ENCODE results near the gene RAE1.

Gene RAE1

DNA sequence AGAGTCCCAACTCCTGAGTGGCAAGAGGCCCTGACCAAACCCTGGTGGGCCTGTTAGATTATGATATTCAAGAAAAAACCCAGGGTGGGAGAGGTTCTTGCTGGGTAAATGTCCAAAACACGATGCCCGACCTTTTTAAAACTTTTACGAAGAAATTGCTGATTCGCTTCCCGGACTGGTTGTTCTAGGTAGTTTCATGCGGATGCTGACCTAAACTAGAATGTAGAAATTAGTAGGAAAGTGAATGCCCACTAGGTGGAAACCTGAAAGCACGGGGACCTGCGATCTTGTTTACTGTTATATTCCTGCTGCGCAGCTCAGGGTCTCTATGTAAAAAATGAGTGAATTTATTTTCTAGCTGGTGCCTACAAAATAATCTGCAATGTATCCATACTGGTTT is 2.3 kb downstream of the RAE1 start:
- DNase-seq: no peak
- in situ Hi-C loops (cut with HindIII; ENCODE audit: low pct_ligation_motif_present, low pct_unique_long_range_greater_than_20kb, low sequenced_read_pairs): no loop called here

DNA sequence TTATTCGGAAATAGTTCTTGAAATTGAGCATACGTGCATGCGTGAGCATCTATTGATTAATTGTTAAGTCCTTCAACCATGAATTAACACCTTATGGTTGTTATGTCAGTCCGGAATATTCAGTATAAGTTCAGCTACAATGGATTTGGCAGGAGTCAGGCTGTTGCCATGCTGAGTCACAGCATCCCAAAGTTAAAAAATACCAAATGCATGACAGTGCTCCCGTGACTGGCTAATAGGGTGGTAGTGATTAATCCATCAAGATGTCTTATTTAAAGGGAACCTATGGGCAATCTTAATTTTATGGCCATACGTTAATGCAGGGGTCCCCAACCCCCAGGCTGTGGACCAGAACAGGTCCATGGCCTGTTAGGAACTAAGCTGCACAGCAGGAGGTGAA is 10.5 kb downstream of the RAE1 start:
- peak; percentile 41 for DNase-seq
- in situ Hi-C loops (cut with HindIII; ENCODE audit: low pct_ligation_motif_present, low pct_unique_long_range_greater_than_20kb, low sequenced_read_pairs): no loop called here

DNA sequence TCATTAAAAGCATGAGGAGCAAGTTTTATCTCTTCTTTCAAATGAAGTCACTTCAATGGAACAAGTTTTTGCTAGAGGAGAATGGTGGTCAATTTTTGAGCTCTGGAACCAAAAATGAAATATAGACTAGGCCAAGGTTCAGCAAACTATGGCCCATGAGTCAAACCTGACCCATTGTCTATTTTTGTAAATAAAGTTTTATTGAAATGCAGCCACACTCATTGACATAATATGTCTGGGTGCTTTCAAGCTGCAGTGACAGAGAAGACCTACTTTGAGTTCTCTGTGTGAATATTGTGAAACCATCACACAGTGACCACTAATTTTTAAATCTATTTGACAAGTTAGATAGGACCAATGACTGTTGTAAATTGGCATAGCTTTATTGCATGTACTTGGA is 13.4 kb downstream of the RAE1 start:
- no peak for DNase-seq
- in situ Hi-C loops (cut with HindIII; ENCODE audit: low pct_ligation_motif_present, low pct_unique_long_range_greater_than_20kb, low sequenced_read_pairs): no loop called here

DNA sequence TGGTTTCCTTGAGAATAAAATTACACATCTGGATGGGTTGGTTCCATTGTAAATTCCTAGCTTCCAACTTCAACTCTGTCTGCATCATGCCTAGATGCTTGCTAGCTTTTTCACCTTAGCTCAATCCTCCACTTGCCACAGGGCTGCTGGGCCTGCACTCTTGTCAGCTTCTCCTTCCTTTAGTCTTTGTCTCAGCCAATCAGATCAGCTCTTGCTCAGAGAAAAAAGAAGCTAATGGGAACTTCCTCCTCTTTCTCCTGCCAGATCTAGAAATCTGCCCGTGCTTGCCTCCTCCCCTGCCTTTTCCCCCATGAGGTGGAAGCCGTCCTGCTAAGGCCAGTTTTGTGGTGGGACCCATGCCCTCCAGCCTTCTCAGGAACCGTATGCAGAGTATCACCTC is 18.5 kb downstream of the RAE1 start:
- in situ Hi-C loops (cut with HindIII; ENCODE audit: low pct_ligation_motif_present, low pct_unique_long_range_greater_than_20kb, low sequenced_read_pairs): no loop called here
- no peak for DNase-seq

DNA sequence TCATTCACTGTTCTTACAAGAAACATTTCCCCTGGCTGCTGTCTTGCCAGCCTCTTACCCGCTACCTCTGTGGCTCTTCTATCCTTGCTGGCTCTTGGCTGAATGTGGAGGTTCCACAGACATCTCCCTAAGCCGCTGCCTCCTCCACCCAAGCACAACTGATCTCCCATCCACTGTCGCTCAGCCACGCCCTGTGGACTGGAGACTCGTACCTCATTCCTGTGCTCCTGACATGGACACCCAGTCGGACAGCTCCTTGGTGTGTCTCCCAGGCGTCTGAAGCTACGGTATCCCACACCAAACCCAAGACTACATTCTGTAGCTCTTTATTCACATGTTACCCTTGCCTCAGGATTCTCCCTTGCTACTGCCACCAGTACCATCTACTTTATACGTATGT is 19.3 kb downstream of the RAE1 start:
- in situ Hi-C loops (cut with HindIII; ENCODE audit: low pct_ligation_motif_present, low pct_unique_long_range_greater_than_20kb, low sequenced_read_pairs): no loop called here
- no peak for DNase-seq

DNA sequence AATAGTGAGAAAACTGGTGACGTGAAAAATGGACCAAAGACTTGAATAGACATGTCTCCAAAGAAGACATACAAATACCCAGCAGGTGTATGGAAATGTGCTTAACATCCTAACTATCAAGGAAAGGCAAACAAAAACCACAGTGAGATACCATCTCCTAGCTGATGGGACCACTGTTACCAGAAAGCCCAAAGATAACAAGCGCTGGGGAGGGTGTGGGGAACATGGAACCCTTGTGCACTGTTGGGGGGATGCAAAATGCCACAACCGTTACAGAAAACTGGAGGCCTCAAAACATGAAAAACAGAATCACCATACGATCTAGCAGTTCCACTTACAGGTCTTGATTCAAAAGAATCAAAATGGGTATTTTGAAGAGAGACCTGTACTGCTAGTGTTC is 20.3 kb downstream of the RAE1 start:
- DNase-seq: no peak
- in situ Hi-C loops (cut with HindIII; ENCODE audit: low pct_ligation_motif_present, low pct_unique_long_range_greater_than_20kb, low sequenced_read_pairs): no loop called here

DNA sequence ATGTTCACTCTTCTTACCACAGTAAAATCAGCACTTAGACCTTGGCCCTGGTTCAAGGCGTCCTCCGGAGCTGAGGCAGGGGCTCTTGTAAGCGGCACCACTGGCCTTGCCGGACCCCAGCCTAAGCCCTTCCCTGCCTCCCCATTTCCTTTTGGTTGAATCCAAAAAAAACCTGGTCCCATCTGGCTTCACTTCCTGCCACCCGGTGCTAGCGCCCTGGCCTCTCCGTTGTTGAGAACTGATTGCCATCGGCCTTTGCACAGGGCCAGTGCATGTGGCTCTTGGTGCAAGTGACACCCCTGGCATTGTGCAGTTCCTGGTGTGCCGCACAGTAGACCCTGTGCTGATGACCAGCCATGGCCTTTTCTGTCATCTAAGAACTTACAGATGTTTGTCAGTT is 21.1 kb downstream of the RAE1 start:
- no peak for DNase-seq
- in situ Hi-C loops (cut with HindIII; ENCODE audit: low pct_ligation_motif_present, low pct_unique_long_range_greater_than_20kb, low sequenced_read_pairs): no loop called here

DNA sequence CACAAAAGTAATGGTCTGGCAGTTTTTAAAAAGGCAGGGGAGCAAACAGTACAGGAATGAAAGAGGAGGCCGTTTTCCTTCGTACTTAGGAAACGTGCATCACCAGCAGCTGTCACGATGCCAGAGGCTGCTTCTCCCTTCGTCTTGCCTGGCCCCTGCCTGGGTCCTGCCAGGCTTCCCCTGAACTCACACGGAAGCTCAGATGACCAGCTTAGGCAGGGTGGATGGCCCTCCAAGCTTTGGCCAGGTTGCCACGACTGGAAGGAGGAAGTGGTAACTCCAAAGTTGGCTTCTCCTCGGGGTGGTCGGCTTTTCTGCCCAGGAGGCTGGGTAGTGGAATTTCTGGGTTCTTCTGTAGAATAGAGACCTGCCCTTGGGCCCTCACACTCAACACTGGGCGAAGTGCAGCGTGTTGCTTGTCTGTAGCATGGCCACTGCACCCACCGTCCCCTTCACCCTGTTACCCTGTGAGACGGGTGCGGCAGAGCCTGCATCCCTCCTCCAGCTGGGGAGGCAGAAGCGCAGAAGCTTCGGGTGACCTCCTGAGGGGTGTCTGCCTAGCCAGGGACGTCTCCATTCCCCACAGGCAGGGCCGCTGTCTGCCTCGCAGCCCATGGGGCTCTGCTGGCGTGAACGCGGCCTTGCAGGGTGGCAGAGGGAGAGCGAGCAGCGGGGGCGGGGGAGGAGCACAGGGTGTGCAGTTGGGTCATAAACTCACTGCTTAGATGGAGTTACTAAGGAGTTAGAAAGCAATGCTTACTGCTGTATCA is 21.7 kb downstream of the RAE1 start:
- no peak for DNase-seq
- in situ Hi-C loops (cut with HindIII; ENCODE audit: low pct_ligation_motif_present, low pct_unique_long_range_greater_than_20kb, low sequenced_read_pairs): no loop called here

DNA sequence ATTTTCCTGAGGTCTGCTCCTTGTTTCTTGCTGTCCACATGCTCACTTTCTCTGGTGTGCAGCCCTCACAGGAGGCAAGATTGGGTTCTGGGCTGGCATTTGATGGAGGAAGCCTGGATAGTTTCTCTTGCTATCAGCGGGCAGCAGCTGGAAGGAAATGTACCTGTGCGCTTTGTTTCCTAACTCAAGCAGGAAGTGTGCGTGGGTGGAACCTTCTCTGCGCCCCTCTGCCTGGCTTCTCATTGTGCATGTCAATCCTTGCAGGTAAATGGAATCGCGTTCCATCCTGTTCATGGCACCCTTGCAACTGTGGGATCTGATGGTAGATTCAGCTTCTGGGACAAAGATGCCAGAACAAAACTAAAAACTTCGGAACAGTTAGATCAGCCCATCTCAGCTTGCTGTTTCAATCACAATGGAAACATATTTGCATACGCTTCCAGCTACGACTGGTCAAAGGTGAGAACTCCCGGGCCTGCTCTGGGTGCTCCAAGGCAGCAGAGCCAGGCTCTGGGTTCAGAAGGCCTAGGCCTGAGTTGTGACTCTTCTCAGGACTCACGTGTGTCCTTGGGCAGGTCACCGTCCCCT is 23.4 kb downstream of the RAE1 start:
- no peak for DNase-seq
- in situ Hi-C loops (cut with HindIII; ENCODE audit: low pct_ligation_motif_present, low pct_unique_long_range_greater_than_20kb, low sequenced_read_pairs): no loop called here

DNA sequence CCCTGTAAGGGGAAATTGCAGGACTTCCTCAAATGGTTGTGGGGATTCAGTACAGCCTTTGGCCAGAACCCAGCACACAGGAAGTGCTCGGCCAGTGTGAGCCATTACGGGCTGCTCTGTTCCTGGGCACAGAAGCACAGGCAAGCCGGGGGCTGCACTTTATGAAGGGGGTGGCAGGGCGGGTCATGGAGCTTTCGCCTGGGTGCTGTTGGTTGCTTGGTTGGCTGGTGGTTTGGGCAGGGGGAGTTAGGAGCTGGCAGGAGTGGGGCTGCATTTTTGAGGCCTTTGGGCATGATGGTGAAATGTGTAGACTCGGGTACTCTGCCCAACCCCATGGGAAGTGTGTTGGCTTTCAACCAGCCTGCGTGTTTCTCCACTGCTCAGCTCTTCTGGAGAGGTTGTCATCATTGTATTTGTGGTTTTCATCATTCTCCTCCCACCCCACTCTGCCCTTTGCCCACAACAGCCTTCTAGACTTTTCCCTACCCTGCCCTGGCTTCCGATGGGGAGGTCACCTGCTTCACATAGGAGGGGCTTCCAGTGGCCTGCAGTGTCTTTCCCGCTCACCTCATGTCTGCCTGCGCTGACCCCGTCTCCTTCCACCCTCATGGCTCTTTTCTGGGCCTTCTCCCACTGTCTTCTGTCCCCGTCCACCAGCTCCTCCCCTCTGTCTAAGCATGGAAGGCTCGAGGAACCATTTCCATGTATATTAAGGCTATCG is 24.0 kb downstream of the RAE1 start:
- in situ Hi-C loops (cut with HindIII; ENCODE audit: low pct_ligation_motif_present, low pct_unique_long_range_greater_than_20kb, low sequenced_read_pairs): no loop called here
- DNase-seq: no peak

DNA sequence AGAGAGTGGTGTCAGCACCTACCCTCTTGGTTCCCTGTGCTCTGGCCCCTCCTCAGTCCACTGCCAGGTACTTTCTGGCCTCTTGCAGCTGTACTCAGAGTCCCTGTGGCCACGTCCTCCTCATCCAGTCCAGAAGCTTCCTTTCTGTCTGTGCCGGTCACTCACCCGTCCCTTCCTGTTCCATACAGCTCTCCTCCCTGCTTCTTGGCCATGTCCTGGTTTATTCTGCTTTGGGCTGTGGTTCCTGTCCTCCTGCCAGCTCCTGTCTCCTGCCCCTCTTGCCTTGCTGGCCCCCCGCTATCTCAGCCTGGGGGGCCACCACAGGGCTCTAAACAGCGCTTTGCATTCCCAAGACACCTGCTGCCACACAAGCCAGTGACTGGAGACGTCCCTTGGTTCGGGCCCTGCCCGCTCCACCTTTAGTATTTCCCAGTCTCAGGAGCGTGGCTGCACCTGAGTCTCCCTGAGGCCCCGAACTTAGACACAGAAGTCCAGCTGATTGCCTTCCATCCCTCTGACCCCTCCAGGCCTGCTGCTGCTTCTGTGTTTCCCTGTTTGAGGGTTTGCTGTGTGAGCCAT is 24.7 kb downstream of the RAE1 start:
- in situ Hi-C loops (cut with HindIII; ENCODE audit: low pct_ligation_motif_present, low pct_unique_long_range_greater_than_20kb, low sequenced_read_pairs): no loop called here
- DNase-seq: no peak

DNA sequence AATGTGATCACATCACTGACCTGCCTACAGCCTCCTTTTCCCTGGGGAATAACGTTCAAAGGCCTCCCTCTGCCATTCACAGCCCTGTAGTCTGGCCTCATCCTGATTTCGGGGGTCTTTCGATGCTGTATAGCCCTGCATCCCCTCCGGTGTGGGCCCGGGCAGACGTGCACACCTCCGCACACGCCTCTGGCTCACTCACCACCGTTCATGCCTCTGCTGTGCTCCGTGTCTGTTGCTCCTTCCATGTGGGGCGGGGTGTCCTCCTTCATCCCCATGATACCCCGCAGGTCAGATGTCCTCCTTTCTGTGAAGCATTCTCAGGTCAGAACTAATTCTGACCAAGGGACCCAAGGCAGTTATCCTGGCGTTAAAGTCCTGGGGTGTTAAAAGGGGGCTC is 26.3 kb downstream of the RAE1 start:
- DNase-seq: no peak
- in situ Hi-C loops (cut with HindIII; ENCODE audit: low pct_ligation_motif_present, low pct_unique_long_range_greater_than_20kb, low sequenced_read_pairs): no loop called here

DNA sequence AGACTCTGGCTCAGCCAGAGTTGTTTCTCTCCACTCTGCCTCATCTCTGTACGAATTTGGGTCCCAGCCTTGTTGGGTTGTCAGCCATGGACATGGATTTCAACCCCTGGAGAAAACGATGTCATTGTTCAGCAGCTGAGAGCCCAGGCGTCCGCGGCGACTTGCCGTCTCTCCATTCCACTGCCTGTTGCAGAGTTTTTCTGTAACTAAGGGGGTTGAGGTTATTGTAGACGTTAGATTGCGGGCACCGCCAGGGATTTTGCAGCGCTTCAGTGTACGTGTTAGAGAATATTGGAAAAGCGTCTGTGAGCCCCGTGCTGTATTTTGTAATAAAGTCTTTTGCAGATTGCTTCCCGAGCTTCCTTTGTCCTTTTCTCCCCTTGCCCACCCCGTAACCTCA is 27.1 kb downstream of the RAE1 start:
- no peak for DNase-seq
- in situ Hi-C loops (cut with HindIII; ENCODE audit: low pct_ligation_motif_present, low pct_unique_long_range_greater_than_20kb, low sequenced_read_pairs): no loop called here

DNA sequence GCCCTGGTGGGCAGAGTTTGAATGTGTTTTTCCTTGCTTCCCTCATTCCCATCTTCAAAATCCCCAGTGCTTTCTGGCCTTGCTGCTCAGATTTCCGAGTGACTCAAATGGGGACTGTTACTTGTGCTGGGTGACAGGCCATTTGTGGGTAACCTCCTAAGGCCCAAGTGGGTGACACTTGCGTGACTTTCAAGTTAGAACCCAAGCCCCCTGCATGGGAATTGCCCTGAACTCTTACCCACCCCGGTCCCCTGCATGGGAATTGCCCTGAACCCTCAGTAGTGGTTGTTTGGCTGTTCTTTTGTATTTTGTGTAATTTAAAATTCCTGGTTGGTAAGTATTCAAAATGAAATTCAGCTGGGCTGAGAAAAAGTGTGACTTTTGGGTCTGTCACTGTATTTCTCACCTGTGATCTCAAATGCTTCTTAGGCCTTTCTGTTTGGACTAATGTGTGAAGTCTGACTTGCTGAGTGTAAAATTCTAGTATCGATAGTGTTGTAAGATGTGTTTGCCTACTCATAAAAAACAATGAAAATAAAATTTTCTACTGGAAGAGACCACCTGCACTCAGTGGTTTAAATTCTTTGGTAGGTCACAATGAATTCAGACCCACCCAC is 27.7 kb downstream of the RAE1 start:
- in situ Hi-C loops (cut with HindIII; ENCODE audit: low pct_ligation_motif_present, low pct_unique_long_range_greater_than_20kb, low sequenced_read_pairs): no loop called here
- no peak for DNase-seq

DNA sequence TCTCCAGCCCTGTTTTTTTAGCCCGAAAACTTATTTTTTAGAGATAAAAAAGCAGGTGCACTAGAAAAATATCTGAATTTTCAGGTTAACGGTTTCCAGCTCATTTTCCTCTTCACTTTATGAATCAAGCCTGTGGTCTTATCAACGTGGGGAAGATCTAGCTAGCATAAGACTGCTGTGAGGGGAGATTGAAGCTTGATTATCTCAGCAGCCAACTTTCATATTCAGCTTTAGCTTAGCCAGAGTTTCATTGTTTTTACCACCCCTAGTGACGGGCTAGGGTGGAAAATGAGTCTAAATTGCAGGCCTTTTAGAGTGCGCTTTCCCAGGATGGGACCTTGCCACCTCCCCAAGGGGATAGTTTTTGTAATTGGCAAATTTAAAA is 28.2 kb downstream of the RAE1 start:
- no peak for DNase-seq
- in situ Hi-C loops (cut with HindIII; ENCODE audit: low pct_ligation_motif_present, low pct_unique_long_range_greater_than_20kb, low sequenced_read_pairs): no loop called here

DNA sequence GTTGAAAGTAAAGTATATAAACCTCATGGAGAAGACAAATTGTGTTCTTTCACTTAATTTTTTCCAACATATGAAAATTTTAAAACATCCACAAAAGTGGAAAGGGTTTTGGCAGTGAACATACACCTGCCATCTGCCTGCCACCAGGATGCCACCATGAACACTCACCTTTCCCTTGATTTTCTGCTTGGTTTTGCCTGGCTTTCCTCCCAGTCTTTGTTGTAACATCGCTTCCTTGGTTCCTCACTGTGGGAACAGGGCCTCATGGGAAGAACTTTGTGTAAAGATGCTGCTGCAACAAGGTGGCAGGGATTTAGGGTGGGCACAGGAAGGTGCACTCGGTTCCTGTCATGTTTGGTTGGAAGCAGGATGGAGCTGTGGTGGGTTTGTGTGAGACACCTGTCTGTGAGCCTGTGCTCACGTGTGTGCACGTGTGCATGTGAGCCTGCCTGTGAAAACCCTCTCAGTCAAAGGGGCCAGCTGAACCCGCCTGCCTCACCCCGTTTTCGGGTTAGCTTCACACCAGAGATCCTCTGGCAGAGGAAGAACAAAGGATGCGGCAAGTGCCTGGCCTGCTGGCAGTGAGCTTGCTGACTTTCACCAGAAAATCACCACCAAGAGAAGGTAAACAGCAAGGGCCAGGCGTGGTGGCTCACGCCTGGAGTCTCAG is 29.2 kb downstream of the RAE1 start:
- in situ Hi-C loops (cut with HindIII; ENCODE audit: low pct_ligation_motif_present, low pct_unique_long_range_greater_than_20kb, low sequenced_read_pairs): no loop called here
- no peak for DNase-seq

DNA sequence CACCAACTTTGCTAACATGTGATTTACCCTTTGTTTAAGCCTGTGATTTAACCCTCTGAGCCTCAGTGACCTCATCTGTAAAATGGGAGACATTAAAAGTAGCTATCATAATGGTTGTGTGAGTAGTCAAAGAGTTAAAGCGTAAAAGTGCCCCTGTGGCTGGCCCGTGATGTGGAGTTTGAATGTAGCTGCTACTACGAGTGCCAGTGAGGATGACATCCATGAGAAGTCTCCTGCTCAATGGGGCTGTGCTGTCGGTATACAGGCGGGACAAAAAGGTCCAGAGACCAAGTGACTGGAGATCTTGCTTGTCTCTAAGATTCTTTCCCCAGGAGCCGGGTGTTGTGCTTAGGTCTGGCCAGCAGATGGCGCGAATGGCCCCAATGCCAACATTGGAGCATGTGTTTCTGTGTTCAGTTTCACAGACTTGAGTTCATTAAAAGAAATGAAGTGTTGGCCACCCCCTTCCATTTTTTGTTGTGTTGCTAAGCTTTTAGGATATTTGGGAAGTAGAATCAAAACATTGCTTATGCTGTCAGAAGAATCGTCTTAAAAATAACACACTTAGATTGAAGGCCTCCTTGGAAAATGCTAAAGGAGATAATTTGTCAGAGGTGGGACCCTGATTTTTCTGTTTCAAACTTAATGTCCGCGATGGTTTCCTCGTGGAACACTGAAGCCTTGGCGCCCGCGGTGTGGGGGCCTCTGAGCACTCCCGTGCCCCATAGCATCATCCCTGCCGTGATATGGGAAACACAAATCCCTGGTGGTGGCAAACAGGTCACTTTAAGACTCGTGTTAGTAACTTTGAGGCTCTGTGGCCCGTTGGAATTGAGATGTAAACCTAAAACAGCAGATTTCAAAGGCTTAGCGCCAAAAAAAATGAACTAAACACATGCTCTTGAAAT is 30.8 kb downstream of the RAE1 start:
- peak; percentile 63 for DNase-seq
- in situ Hi-C loops (cut with HindIII; ENCODE audit: low pct_ligation_motif_present, low pct_unique_long_range_greater_than_20kb, low sequenced_read_pairs): no loop called here

DNA sequence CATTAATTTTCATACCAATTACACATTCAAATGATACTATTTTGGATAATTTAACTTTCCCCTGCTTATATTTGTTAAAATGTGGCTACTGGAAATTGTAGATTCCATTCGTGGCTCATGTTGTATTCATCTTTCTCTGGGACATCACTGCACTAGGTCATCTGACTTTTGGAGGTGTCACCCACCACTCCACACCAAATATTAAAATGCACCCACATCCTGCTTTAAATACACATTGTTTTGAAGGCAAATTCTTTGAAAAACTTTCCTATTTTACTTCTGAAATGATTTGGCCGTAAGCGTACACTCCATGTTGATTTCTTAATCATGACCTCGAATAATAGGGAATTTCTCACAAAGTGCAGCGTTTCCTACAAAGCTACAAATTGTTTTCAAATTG is 31.5 kb downstream of the RAE1 start:
- no peak for DNase-seq
- in situ Hi-C loops (cut with HindIII; ENCODE audit: low pct_ligation_motif_present, low pct_unique_long_range_greater_than_20kb, low sequenced_read_pairs): no loop called here
